ENCODE data around the gene ANKRD63.

GRCh38 chr15:40290918-40291574, 8.2 kb upstream of the ANKRD63 start:
- TF ChIP-seq CTCF (IDR thresholded peaks at IDR 0.05), result no peak
- no peak for TF ChIP-seq POLR2A (IDR thresholded peaks at IDR 0.05)
- TF ChIP-seq EP300 (IDR thresholded peaks at IDR 0.05), result no peak

Measured in tibial nerve (tissue), 4 donors.